ENCODE measurements around the gene KCNK15. TPM values are rescaled to one million over a fixed set of nuclear protein-coding genes. Genes with fewer than 3 reads are reported as not detected.

The KCNK15 gene
- total and polyA plus RNA-seq, 4 donors, result 0.08 to 0.11 (median 0.08) TPM; not detected in 1

- TF ChIP-seq JUND (IDR thresholded peaks at IDR 0.05) (no peak), RXRA (IDR thresholded peaks at IDR 0.05) (no peak)
- TF ChIP-seq, protein P1, sequence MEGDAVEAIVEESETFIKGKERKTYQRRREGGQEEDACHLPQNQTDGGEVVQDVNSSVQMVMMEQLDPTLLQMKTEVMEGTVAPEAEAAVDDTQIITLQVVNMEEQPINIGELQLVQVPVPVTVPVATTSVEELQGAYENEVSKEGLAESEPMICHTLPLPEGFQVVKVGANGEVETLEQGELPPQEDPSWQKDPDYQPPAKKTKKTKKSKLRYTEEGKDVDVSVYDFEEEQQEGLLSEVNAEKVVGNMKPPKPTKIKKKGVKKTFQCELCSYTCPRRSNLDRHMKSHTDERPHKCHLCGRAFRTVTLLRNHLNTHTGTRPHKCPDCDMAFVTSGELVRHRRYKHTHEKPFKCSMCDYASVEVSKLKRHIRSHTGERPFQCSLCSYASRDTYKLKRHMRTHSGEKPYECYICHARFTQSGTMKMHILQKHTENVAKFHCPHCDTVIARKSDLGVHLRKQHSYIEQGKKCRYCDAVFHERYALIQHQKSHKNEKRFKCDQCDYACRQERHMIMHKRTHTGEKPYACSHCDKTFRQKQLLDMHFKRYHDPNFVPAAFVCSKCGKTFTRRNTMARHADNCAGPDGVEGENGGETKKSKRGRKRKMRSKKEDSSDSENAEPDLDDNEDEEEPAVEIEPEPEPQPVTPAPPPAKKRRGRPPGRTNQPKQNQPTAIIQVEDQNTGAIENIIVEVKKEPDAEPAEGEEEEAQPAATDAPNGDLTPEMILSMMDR (IDR thresholded peaks at IDR 0.05; ENCODE audit: low read depth, low read length, missing input control), result no peak
- Histone ChIP-seq H3K27ac (ENCODE audit: low read depth in 1 of 2, low read length in 2 of 2) (no peak overlapping the region), H3K4me3 (ENCODE audit: low read depth in 1 of 3, low read length in 3 of 3) (no peak overlapping the region), H3K9ac (ENCODE audit: low read depth in 1 of 2, low read length in 2 of 2) (no peak overlapping the region), H3K36me3 (ENCODE audit: control insufficient read depth in 4 of 4, insufficient read depth in 3 of 4, low read depth in 1 of 4, low read length in 3 of 4) (no peaks in the 10 kb centered on the region), H3K9me3 (ENCODE audit: control insufficient read depth in 4 of 4, low read length in 3 of 4) (no peaks in the 10 kb centered on the region), H3K4me1 (ENCODE audit: control insufficient read depth in 4 of 4, insufficient read depth in 4 of 4, low read length in 3 of 4) (no peaks in the 10 kb centered on the region), H3K27me3 (ENCODE audit: control insufficient read depth in 4 of 4, insufficient read depth in 4 of 4, low read length in 3 of 4) (peaks cover 0 to 3% (median 0%) of the 10 kb centered on the region in 4 donors)
- 96% methylated on average over 5 of the region's 5 CpGs for WGBS
- DNase-seq (ENCODE audit: low spot score), result no peak
Observed at GRCh38 chr20:44756956-44757355, 11.3 kb downstream of the KCNK15 start.

DNA sequence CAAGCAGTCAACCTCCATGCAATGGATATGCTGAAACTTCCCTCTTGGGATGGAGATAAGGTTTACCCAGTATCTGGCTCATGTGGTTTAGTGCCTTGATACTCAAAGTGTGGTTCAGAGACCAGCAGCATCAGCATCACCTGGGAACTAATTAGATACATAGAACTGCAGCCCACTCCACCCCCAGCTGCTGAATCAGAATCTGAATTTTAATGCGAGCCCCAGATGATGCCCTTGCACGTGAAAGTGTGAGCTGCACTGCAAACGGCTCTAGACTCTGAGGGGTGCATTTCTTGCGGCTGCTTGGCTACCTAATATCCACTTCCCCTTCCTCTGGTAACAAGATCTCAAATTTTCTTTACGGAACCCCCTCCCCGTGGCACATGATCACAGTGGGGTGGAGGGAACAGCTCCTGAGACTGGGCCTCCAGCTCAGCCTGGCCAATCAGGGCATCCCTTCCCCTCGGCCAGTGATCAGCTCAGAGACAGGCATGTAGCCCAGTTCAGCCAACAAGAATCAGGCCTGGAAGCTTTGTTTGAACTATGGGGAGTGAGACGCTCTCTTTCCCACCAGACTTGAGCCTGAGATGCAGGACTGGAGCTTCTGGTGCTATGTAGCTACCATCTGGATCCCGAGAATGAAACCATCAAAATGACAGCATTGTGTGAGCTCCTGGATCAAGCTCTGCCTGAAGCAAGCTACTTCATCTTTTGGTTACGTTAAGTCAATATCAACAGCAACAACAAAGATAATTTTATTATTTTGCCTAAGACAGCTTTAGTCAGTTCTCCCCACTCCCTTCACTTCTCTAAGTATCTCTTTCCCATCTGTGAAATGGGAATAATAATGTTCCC lies 12.8 kb downstream of the KCNK15 start:
- Histone ChIP-seq H3K36me3 (ENCODE audit: control insufficient read depth in 4 of 4, insufficient read depth in 3 of 4, low read depth in 1 of 4, low read length in 3 of 4) (no peaks in the 10 kb centered on the region), H3K4me3 (ENCODE audit: low read depth in 1 of 3, low read length in 3 of 3) (no peak overlapping the region), H3K4me1 (ENCODE audit: control insufficient read depth in 4 of 4, insufficient read depth in 4 of 4, low read length in 3 of 4) (no peaks in the 10 kb centered on the region), H3K27me3 (ENCODE audit: control insufficient read depth in 4 of 4, insufficient read depth in 4 of 4, low read length in 3 of 4) (peaks cover 0 to 3% (median 0%) of the 10 kb centered on the region in 4 donors), H3K27ac (ENCODE audit: low read depth in 1 of 2, low read length in 2 of 2) (no peak overlapping the region), H3K9ac (ENCODE audit: low read depth in 1 of 2, low read length in 2 of 2) (no peak overlapping the region), H3K9me3 (ENCODE audit: control insufficient read depth in 4 of 4, low read length in 3 of 4) (no peaks in the 10 kb centered on the region)
- TF ChIP-seq FOXA2 (IDR thresholded peaks at IDR 0.05), result no peak
- TF ChIP-seq REST (IDR thresholded peaks at IDR 0.05), result no peak
- no peak for TF ChIP-seq ZBTB33 (IDR thresholded peaks at IDR 0.05)
- TF ChIP-seq JUND (IDR thresholded peaks at IDR 0.05), result no peak
- TF ChIP-seq EGR1 (IDR thresholded peaks at IDR 0.05; ENCODE audit: low read depth in 2 of 2), result no peak
- TF ChIP-seq HNF4A (conservative IDR thresholded peaks at IDR 0.05), result no peak
- TF ChIP-seq RXRA (IDR thresholded peaks at IDR 0.05), result no peak
- TF ChIP-seq, protein P2, sequence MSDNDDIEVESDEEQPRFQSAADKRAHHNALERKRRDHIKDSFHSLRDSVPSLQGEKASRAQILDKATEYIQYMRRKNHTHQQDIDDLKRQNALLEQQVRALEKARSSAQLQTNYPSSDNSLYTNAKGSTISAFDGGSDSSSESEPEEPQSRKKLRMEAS (IDR thresholded peaks at IDR 0.05), result no peak
- TF ChIP-seq FOXA1 (IDR thresholded peaks at IDR 0.05), result no peak
- TF ChIP-seq HNF4G (IDR thresholded peaks at IDR 0.05), result no peak
- no peak for TF ChIP-seq NR2F2 (IDR thresholded peaks at IDR 0.05)
- no peak for TF ChIP-seq TAF1 (conservative IDR thresholded peaks at IDR 0.05)
- TF ChIP-seq GABPA (IDR thresholded peaks at IDR 0.05 in 1 of 2, conservative IDR thresholded peaks at IDR 0.05 in 1 of 2), result no peak
- TF ChIP-seq, protein P1 (IDR thresholded peaks at IDR 0.05; ENCODE audit: low read depth, low read length, missing input control), result no peak
- TF ChIP-seq, protein P3, sequence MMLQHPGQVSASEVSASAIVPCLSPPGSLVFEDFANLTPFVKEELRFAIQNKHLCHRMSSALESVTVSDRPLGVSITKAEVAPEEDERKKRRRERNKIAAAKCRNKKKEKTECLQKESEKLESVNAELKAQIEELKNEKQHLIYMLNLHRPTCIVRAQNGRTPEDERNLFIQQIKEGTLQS (IDR thresholded peaks at IDR 0.05), result no peak
- no peak for TF ChIP-seq RAD21 (IDR thresholded peaks at IDR 0.05)
- no peak for TF ChIP-seq YY1 (IDR thresholded peaks at IDR 0.05)
- TF ChIP-seq SP1 (IDR thresholded peaks at IDR 0.05), result no peak
- no peak for DNase-seq (ENCODE audit: low spot score)
- 59% methylated on average over 10 of the region's 10 CpGs for WGBS
